GM10248 (cell line): ENCODE results near the gene LMO7.

Experiments used
- CTCF ChIA-PET: fragments of 300-600 bp; sonication (Branson Sonifier 250); formaldehyde crosslinking; extraction: SDS; loops from one replicate; lab custom pipeline; 2021; ENCODE audit warnings: antibody characterized with exemption; lab: Yijun Ruan, JAX
- POLR2A ChIA-PET: fragments of 350-650 bp; sonication (Branson Sonifier 250); formaldehyde crosslinking; extraction: SDS; loops from one replicate; lab custom pipeline; 2020; ENCODE audit warnings: antibody characterized with exemption; lab: Yijun Ruan, JAX
- DNase-seq: peaks from one replicate; pipeline ENCODE4 v3.0.0; 2012; ENCODE audit errors: extremely low spot score
- CTCF ChIP-seq: IDR thresholded peaks from 2 replicates; pipeline ENCODE4 v1.5.1; 2012; ENCODE audit warnings: mild to moderate bottlenecking, low read depth; ENCODE audit errors: extremely low read depth, missing control alignments, control extremely low read depth

LMO7 gene

GRCh38 chr13:75685239-75685697 is 49.1 kb downstream of the LMO7 start:
- ChIA-PET CTCF (interaction anchor here (0.9 to 11.9 kb wide), 5 partner anchors 8 to 191 kb away, joined by 3 to 128 read pairs (median 4); no protein-coding TSS in a partner anchor), POLR2A (interaction anchor here (0.5 kb wide), 1 partner anchor 1311 kb away, joined by 4 read pairs; no protein-coding TSS in a partner anchor)
- TF ChIP-seq CTCF = no peak
- no peak for DNase-seq

GRCh38 chr13:75687150-75687763 is 51.1 kb downstream of the LMO7 start:
- ChIA-PET CTCF (interaction anchor here (0.7 to 11.9 kb wide), 17 partner anchors 8 to 786 kb away, joined by 3 to 128 read pairs (median 4); no protein-coding TSS in a partner anchor), POLR2A (no interaction called here)
- TF ChIP-seq CTCF = peak; percentile 32
- no peak for DNase-seq

GRCh38 chr13:75689686-75690085 is 53.6 kb downstream of the LMO7 start:
- CTCF ChIA-PET = interaction anchor here (1.1 to 11.9 kb wide), 5 partner anchors 7 to 783 kb away, joined by 3 to 128 read pairs (median 7); no protein-coding TSS in a partner anchor
- POLR2A ChIA-PET = no interaction called here
- TF ChIP-seq CTCF = no peak
- DNase-seq = no peak

- ChIA-PET POLR2A (no interaction called here), CTCF (interaction anchor here (1.0 to 1.2 kb wide), 3 partner anchors 14 to 165 kb away, joined by 3 to 4 read pairs (median 3); no protein-coding TSS in a partner anchor)
- TF ChIP-seq CTCF = no peak
- no peak for DNase-seq
Measured at GRCh38 chr13:75690607-75691006, 54.5 kb downstream of the LMO7 start.

GRCh38 chr13:75691183-75691582 is 55.1 kb downstream of the LMO7 start:
- TF ChIP-seq CTCF = no peak
- no peak for DNase-seq
- ChIA-PET CTCF (interaction anchor here (1.0 to 1.1 kb wide), 2 partner anchors 13 to 22 kb away, joined by 3 to 4 read pairs; no protein-coding TSS in a partner anchor), POLR2A (no interaction called here)

GRCh38 chr13:75693227-75693626 is 57.1 kb downstream of the LMO7 start:
- ChIA-PET POLR2A (no interaction called here), CTCF (interaction anchor here (1.0 to 2.3 kb wide), 5 partner anchors 10 to 182 kb away, joined by 3 to 10 read pairs (median 4); no protein-coding TSS in a partner anchor)
- TF ChIP-seq CTCF = no peak
- no peak for DNase-seq
